HL-60 (cell line): Measurements from ENCODE around the gene ZKSCAN2.

ENCODE experiments used
- CTCF ChIP-seq: IDR thresholded peaks from one replicate; pipeline ENCODE4 v1.5.1; 2011; ENCODE audit warnings: low read length, control low read depth, inconsistent platforms; ENCODE audit not compliant: insufficient read depth
- GABPA ChIP-seq: IDR thresholded peaks from 2 replicates; pipeline ENCODE4 v1.6.1; 2012; ENCODE audit warnings: low read depth

- TF ChIP-seq CTCF (no peak), GABPA (no peak)
Observed at GRCh38 chr16:25265968-25266367, 8.3 kb upstream of the ZKSCAN2 start.
